Measurements from ENCODE around the gene SLC7A4. TPM values are rescaled to one million over a fixed set of nuclear protein-coding genes. Genes with fewer than 3 reads are reported as not detected.

SLC7A4 gene
- total RNA-seq, 1 donor from 2014 or later: not detected

DNA sequence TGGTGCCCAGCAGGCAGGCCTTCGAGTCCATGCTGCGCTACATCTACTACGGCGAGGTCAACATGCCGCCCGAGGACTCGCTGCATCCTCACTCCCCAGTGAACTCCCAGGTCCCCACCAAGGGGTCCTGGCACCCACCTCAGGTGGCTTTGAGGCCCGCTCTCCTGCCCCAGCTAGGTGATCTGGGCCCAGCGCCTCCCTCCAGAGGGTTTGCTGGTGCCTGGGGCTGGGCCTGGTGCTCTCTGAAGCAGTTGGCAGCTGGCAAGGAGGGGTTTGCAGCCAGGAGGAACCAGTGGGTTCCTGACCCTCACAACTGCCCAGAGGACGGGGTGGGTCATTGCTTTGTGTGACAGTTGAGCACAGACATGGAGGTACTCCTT, 36.3 kb downstream of the SLC7A4 start:
- Mint-ChIP-seq H3K4me3 (ENCODE audit: unreplicated experiment) (no peak overlapping the region), H3K27ac (ENCODE audit: unreplicated experiment) (no peak overlapping the region), H3K36me3 (ENCODE audit: unreplicated experiment) (peaks cover 11% of the 10 kb centered on the region), H3K9me3 (ENCODE audit: unreplicated experiment) (no peaks in the 10 kb centered on the region), H3K27me3 (ENCODE audit: unreplicated experiment) (no peaks in the 10 kb centered on the region), H3K4me1 (ENCODE audit: unreplicated experiment) (peaks cover 7% of the 10 kb centered on the region)
- no peak for TF ChIP-seq CTCF (IDR thresholded peaks at IDR 0.05)
- no peak for DNase-seq (ENCODE audit: extremely low spot score, unreplicated experiment)

DNA sequence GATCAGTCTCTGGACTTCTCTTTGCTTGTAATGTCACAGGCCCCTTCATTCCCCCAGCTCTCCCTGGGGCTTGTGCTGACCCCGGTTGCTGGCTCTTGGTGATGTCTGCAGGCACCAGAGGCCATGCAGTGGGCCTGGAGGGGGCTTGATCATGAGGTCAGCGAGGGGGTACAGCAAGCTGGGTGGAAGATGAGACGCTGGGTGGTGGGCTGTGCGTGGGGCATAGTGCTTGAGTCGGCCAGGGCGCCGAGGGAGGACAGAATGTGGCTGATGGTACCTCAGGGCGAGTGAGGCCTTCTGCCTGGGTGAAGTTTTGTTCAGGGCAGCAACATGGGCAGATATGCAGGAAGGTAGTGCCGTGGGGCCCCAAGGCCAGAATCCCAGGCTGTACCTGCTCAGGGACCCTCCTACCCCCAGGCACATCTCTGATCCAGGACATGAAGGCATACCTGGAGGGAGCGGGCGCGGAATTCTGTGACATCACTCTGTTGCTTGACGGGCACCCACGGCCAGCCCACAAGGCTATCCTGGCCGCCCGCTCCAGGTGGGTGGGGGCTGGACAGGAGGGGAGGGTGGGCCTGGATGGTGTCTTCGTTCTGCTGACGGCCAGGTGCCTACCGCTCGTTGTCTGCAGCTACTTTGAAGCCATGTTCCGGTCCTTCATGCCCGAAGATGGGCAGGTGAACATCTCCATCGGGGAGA, 36.9 kb downstream of the SLC7A4 start:
- no peak overlapping the region for H3K4me3 Mint-ChIP-seq (ENCODE audit: unreplicated experiment)
- no peaks in the 10 kb centered on the region for H3K9me3 Mint-ChIP-seq (ENCODE audit: unreplicated experiment)
- no peak for TF ChIP-seq CTCF (IDR thresholded peaks at IDR 0.05)
- H3K36me3 Mint-ChIP-seq (ENCODE audit: unreplicated experiment): peaks cover 11% of the 10 kb centered on the region
- H3K4me1 Mint-ChIP-seq (ENCODE audit: unreplicated experiment): peaks cover 2% of the 10 kb centered on the region
- no peak overlapping the region for H3K27ac Mint-ChIP-seq (ENCODE audit: unreplicated experiment)
- no peak for DNase-seq (ENCODE audit: extremely low spot score, unreplicated experiment)
- no peaks in the 10 kb centered on the region for H3K27me3 Mint-ChIP-seq (ENCODE audit: unreplicated experiment)

GRCh38 chr22:20994902-20995241, 37.5 kb downstream of the SLC7A4 start:
- Mint-ChIP-seq H3K27me3 (ENCODE audit: unreplicated experiment) (no peaks in the 10 kb centered on the region), H3K4me1 (ENCODE audit: unreplicated experiment) (no peaks in the 10 kb centered on the region), H3K27ac (ENCODE audit: unreplicated experiment) (no peak overlapping the region), H3K4me3 (ENCODE audit: unreplicated experiment) (no peak overlapping the region), H3K9me3 (ENCODE audit: unreplicated experiment) (no peaks in the 10 kb centered on the region), H3K36me3 (ENCODE audit: unreplicated experiment) (peaks cover 13% of the 10 kb centered on the region)
- DNase-seq (ENCODE audit: extremely low spot score, unreplicated experiment): no peak
- TF ChIP-seq CTCF (IDR thresholded peaks at IDR 0.05): no peak

DNA sequence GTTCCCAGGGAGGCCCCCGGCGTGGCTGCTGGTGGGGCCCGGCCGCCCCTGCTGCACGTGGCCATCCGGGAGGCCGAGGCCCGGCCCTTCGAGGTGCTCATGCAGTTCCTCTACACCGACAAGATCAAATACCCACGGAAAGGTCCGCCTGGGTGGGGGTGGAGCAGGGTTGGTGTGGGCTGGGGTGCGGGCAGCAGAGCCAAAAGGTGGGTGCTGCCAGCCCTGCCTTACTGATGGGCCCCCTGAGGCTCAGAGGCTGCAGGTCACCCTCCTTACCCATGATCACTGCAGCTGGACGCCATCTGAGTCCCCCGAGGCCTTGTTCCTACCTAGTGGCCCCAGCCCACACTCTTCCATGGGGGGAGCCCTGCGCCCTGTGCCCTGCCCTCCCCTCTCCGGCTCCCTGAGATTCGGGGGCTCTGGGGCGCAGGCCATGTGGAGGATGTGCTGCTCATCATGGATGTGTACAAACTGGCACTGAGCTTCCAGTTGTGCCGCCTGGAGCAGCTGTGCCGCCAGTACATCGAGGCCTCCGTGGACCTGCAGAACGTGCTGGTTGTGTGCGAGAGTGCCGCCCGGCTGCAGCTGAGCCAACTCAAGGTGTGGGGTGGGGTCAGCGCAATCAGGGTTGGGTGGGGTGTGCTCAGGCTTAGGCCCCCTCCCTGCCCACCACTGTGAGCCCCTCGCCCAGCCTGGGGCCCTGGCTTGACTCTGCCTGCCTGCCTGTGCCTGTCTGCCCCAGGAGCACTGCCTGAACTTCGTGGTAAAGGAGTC, 38.0 kb downstream of the SLC7A4 start:
- no peaks in the 10 kb centered on the region for H3K9me3 Mint-ChIP-seq (ENCODE audit: unreplicated experiment)
- TF ChIP-seq CTCF (IDR thresholded peaks at IDR 0.05): no peak
- H3K4me1 Mint-ChIP-seq (ENCODE audit: unreplicated experiment): no peaks in the 10 kb centered on the region
- no peaks in the 10 kb centered on the region for H3K27me3 Mint-ChIP-seq (ENCODE audit: unreplicated experiment)
- H3K27ac Mint-ChIP-seq (ENCODE audit: unreplicated experiment): no peak overlapping the region
- H3K4me3 Mint-ChIP-seq (ENCODE audit: unreplicated experiment): no peak overlapping the region
- H3K36me3 Mint-ChIP-seq (ENCODE audit: unreplicated experiment): peaks cover 13% of the 10 kb centered on the region
- DNase-seq (ENCODE audit: extremely low spot score, unreplicated experiment): no peak

DNA sequence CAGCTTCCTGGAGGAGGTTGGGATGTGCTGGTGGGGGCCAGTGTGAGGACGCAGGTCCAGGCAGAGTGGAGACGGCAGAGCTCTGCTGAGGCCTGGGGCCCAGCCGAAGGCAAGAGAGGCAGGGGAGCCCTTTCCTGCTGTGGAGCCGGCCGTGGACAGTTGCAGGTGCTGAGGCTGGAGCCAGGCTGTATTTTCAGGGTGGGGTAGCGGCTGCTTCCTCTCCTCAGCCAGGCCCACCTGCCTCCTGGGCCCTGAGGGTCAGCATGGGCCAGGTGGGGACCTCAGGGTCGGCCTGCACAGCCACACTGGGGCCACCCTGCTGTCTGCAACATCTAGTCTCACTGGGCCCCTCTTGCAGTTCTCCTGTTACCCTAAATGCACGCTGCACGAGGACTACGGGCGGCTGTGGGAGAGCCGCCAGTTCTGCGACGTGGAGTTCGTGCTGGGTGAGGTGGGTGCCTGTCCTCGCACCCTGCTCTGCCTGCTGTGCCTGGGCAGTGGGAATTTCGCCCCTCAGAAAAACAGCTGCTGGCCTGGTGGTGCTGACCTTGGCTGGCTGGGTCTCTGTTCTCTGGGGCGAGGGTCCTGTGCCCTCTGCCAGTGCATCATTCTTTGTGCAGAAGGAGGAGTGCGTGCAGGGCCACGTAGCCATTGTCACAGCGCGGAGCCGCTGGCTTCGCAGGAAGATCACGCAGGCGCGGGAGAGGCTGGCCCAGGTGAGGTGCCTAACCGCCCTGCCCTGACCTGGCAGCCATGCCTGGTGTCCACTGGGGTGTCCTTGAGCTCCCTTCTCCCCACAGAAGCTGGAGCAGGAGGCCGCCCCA, 38.8 kb downstream of the SLC7A4 start:
- no peak for TF ChIP-seq CTCF (IDR thresholded peaks at IDR 0.05)
- H3K27ac Mint-ChIP-seq (ENCODE audit: unreplicated experiment): no peak overlapping the region
- no peak for DNase-seq (ENCODE audit: extremely low spot score, unreplicated experiment)
- H3K4me1 Mint-ChIP-seq (ENCODE audit: unreplicated experiment): no peaks in the 10 kb centered on the region
- peaks cover 13% of the 10 kb centered on the region for H3K36me3 Mint-ChIP-seq (ENCODE audit: unreplicated experiment)
- H3K27me3 Mint-ChIP-seq (ENCODE audit: unreplicated experiment): no peaks in the 10 kb centered on the region
- H3K9me3 Mint-ChIP-seq (ENCODE audit: unreplicated experiment): no peaks in the 10 kb centered on the region
- H3K4me3 Mint-ChIP-seq (ENCODE audit: unreplicated experiment): no peak overlapping the region
